ENCODE results near the gene ARHGAP18. TPM values are rescaled to one million over a fixed set of nuclear protein-coding genes. Genes with fewer than 3 reads are reported as not detected.

Gene ARHGAP18
- total and polyA plus RNA-seq, 4 experiments from 2014 or later: 2.3 to 4.6 (median 4.0) TPM

GRCh38 chr6:129730477-129731165 lies 20.6 kb upstream of the ARHGAP18 start:
- Mint-ChIP-seq H3K4me1 (peaks cover 6 to 11% (median 9%) of the 10 kb centered on the region in 4 donors), H3K27ac (peak overlapping the region in 4 of 7 donors; percentile 16 to 73 (median 54)), H3K9me3 (no peaks in the 10 kb centered on the region), H3K36me3 (no peaks in the 10 kb centered on the region), H3K27me3 (no peaks in the 10 kb centered on the region), H3K4me3 (no peak overlapping the region)
- Histone ChIP-seq H3K27ac (ENCODE audit: low read depth, low read length) (no peak overlapping the region), H3K36me3 (ENCODE audit: insufficient read depth, low read length) (no peaks in the 10 kb centered on the region), H3K4me1 (ENCODE audit: insufficient read depth, low read length) (peaks cover 13% of the 10 kb centered on the region), H3K4me3 (ENCODE audit: low read length in 2 of 2) (no peak overlapping the region), H3K9me3 (ENCODE audit: control insufficient read depth in 1 of 2, low read length in 2 of 2) (no peaks in the 10 kb centered on the region), H3K27me3 (ENCODE audit: insufficient read depth, low read length) (no peaks in the 10 kb centered on the region)
- intact Hi-C loops (cut with micrococcal nuclease): loop anchor here (1.0 to 5.0 kb wide), 7 partner anchors 21 to 291 kb away; no protein-coding TSS in a partner anchor
- ChIA-PET CTCF (ENCODE audit: partially characterized antibody) (interaction anchor here (0.9 to 11.1 kb wide), 20 partner anchors 11 to 291 kb away, joined by 3 to 287 read pairs (median 6); partner anchors contain the start of gene ARHGAP18), POLR2A (ENCODE audit: partially characterized antibody) (interaction anchor here (1.0 to 3.2 kb wide), 9 partner anchors 19 to 291 kb away, joined by 3 to 24 read pairs (median 4); partner anchors contain the start of gene ARHGAP18)
- peak; percentile 38 to 61 (median 56) for DNase-seq

- Mint-ChIP-seq H3K4me1 (peaks cover 0 to 6% (median 3%) of the 10 kb centered on the region in 4 donors), H3K4me3 (no peak overlapping the region), H3K27ac (no peak overlapping the region), H3K36me3 (no peaks in the 10 kb centered on the region), H3K9me3 (no peaks in the 10 kb centered on the region), H3K27me3 (no peaks in the 10 kb centered on the region)
- POLR2A ChIA-PET (ENCODE audit: partially characterized antibody): no interaction called here
- no peak for DNase-seq
- CTCF ChIA-PET (ENCODE audit: partially characterized antibody): interaction anchor here (1.0 to 11.1 kb wide), 9 partner anchors 9 to 295 kb away, joined by 3 to 287 read pairs (median 4); partner anchors contain the start of gene ARHGAP18
- peaks cover 9% of the 10 kb centered on the region for H3K4me1 ChIP-seq (ENCODE audit: insufficient read depth, low read length)
- no peaks in the 10 kb centered on the region for H3K9me3 ChIP-seq (ENCODE audit: control insufficient read depth in 1 of 2, low read length in 2 of 2)
- no peak overlapping the region for H3K4me3 ChIP-seq (ENCODE audit: low read length in 2 of 2)
- no peaks in the 10 kb centered on the region for H3K27me3 ChIP-seq (ENCODE audit: insufficient read depth, low read length)
- no peaks in the 10 kb centered on the region for H3K36me3 ChIP-seq (ENCODE audit: insufficient read depth, low read length)
- H3K27ac ChIP-seq (ENCODE audit: low read depth, low read length): no peak overlapping the region
- intact Hi-C loops (cut with micrococcal nuclease): no loop called here
These were observed 16.7 kb upstream of the ARHGAP18 start for GRCh38 chr6:129726650-129727049.

GRCh38 chr6:129725341-129725740 lies 15.4 kb upstream of the ARHGAP18 start:
- Mint-ChIP-seq H3K36me3 (no peaks in the 10 kb centered on the region), H3K4me1 (peaks cover 0 to under 1% (median under 1%) of the 10 kb centered on the region in 4 donors), H3K9me3 (no peaks in the 10 kb centered on the region), H3K27ac (no peak overlapping the region), H3K27me3 (no peaks in the 10 kb centered on the region), H3K4me3 (no peak overlapping the region)
- ChIA-PET POLR2A (ENCODE audit: partially characterized antibody) (no interaction called here), CTCF (ENCODE audit: partially characterized antibody) (interaction anchor here (1.2 to 11.1 kb wide), 4 partner anchors 12 to 124 kb away, joined by 4 to 287 read pairs (median 68); no protein-coding TSS in a partner anchor)
- no peaks in the 10 kb centered on the region for H3K27me3 ChIP-seq (ENCODE audit: insufficient read depth, low read length)
- no peak overlapping the region for H3K27ac ChIP-seq (ENCODE audit: low read depth, low read length)
- H3K4me3 ChIP-seq (ENCODE audit: low read length in 2 of 2): no peak overlapping the region
- peaks cover 2% of the 10 kb centered on the region for H3K4me1 ChIP-seq (ENCODE audit: insufficient read depth, low read length)
- no peak for DNase-seq
- intact Hi-C loops (cut with micrococcal nuclease): no loop called here
- H3K36me3 ChIP-seq (ENCODE audit: insufficient read depth, low read length): no peaks in the 10 kb centered on the region
- no peaks in the 10 kb centered on the region for H3K9me3 ChIP-seq (ENCODE audit: control insufficient read depth in 1 of 2, low read length in 2 of 2)

- Mint-ChIP-seq H3K27ac (no peak overlapping the region), H3K4me1 (no peaks in the 10 kb centered on the region), H3K4me3 (no peak overlapping the region), H3K27me3 (no peaks in the 10 kb centered on the region), H3K9me3 (no peaks in the 10 kb centered on the region), H3K36me3 (no peaks in the 10 kb centered on the region)
- Histone ChIP-seq H3K36me3 (ENCODE audit: insufficient read depth, low read length) (no peaks in the 10 kb centered on the region), H3K27me3 (ENCODE audit: insufficient read depth, low read length) (no peaks in the 10 kb centered on the region), H3K27ac (ENCODE audit: low read depth, low read length) (no peak overlapping the region), H3K9me3 (ENCODE audit: control insufficient read depth in 1 of 2, low read length in 2 of 2) (no peaks in the 10 kb centered on the region), H3K4me3 (ENCODE audit: low read length in 2 of 2) (no peak overlapping the region), H3K4me1 (ENCODE audit: insufficient read depth, low read length) (no peaks in the 10 kb centered on the region)
- CTCF ChIA-PET (ENCODE audit: partially characterized antibody): interaction anchor here (2.1 to 2.5 kb wide), 2 partner anchors 10 to 121 kb away, joined by 6 to 14 read pairs; no protein-coding TSS in a partner anchor
- intact Hi-C loops (cut with micrococcal nuclease): no loop called here
- DNase-seq: no peak
- POLR2A ChIA-PET (ENCODE audit: partially characterized antibody): no interaction called here
These were observed 9.7 kb upstream of the ARHGAP18 start for GRCh38 chr6:129719692-129720091.

GRCh38 chr6:129717277-129717676 lies 7.3 kb upstream of the ARHGAP18 start:
- Mint-ChIP-seq H3K4me3 (no peak overlapping the region), H3K4me1 (peaks cover 4 to 5% (median 5%) of the 10 kb centered on the region in 4 donors), H3K27ac (no peak overlapping the region), H3K36me3 (no peaks in the 10 kb centered on the region), H3K27me3 (no peaks in the 10 kb centered on the region), H3K9me3 (no peaks in the 10 kb centered on the region)
- no peaks in the 10 kb centered on the region for H3K27me3 ChIP-seq (ENCODE audit: insufficient read depth, low read length)
- H3K36me3 ChIP-seq (ENCODE audit: insufficient read depth, low read length): no peaks in the 10 kb centered on the region
- ChIA-PET POLR2A (ENCODE audit: partially characterized antibody) (no interaction called here), CTCF (ENCODE audit: partially characterized antibody) (interaction anchor here (0.5 to 1.5 kb wide), 3 partner anchors 46 to 117 kb away, joined by 3 to 4 read pairs (median 4); no protein-coding TSS in a partner anchor)
- no peak for DNase-seq
- H3K27ac ChIP-seq (ENCODE audit: low read depth, low read length): no peak overlapping the region
- H3K4me1 ChIP-seq (ENCODE audit: insufficient read depth, low read length): peaks cover 8% of the 10 kb centered on the region
- intact Hi-C loops (cut with micrococcal nuclease): no loop called here
- no peak overlapping the region for H3K4me3 ChIP-seq (ENCODE audit: low read length in 2 of 2)
- H3K9me3 ChIP-seq (ENCODE audit: control insufficient read depth in 1 of 2, low read length in 2 of 2): no peaks in the 10 kb centered on the region

- POLR2A ChIA-PET (ENCODE audit: partially characterized antibody): no interaction called here
- intact Hi-C loops (cut with micrococcal nuclease): loop anchor here (5.0 kb wide), 1 partner anchor 42 kb away; no protein-coding TSS in a partner anchor
- H3K9me3 ChIP-seq (ENCODE audit: control insufficient read depth in 1 of 2, low read length in 2 of 2): no peaks in the 10 kb centered on the region
- peaks cover 17% of the 10 kb centered on the region for H3K4me1 ChIP-seq (ENCODE audit: insufficient read depth, low read length)
- CTCF ChIA-PET (ENCODE audit: partially characterized antibody): interaction anchor here (0.8 to 4.7 kb wide), 6 partner anchors 9 to 116 kb away, joined by 3 to 28 read pairs (median 4); no protein-coding TSS in a partner anchor
- H3K27me3 ChIP-seq (ENCODE audit: insufficient read depth, low read length): no peaks in the 10 kb centered on the region
- Mint-ChIP-seq H3K27me3 (peaks cover 0 to 2% of the 10 kb centered on the region in 2 donors), H3K27ac (no peak overlapping the region), H3K36me3 (peaks cover 0 to 5% of the 10 kb centered on the region in 2 donors), H3K4me1 (peaks cover 19 to 29% (median 22%) of the 10 kb centered on the region in 4 donors), H3K4me3 (peak overlapping the region in 1 of 8 donors; percentile 11), H3K9me3 (no peaks in the 10 kb centered on the region)
- no peak overlapping the region for H3K27ac ChIP-seq (ENCODE audit: low read depth, low read length)
- no peak overlapping the region for H3K4me3 ChIP-seq (ENCODE audit: low read length in 2 of 2)
- no peaks in the 10 kb centered on the region for H3K36me3 ChIP-seq (ENCODE audit: insufficient read depth, low read length)
- DNase-seq: no peak
These were observed 3.9 kb upstream of the ARHGAP18 start for GRCh38 chr6:129713806-129714333.

- DNase-seq: no peak
- ChIA-PET CTCF (ENCODE audit: partially characterized antibody) (interaction anchor here (1.5 to 3.9 kb wide), 5 partner anchors 13 to 310 kb away, joined by 3 to 31 read pairs (median 11); no protein-coding TSS in a partner anchor), POLR2A (ENCODE audit: partially characterized antibody) (interaction anchor here (2.2 to 2.5 kb wide), 2 partner anchors 25 to 38 kb away, joined by 17 to 18 read pairs; no protein-coding TSS in a partner anchor)
- Histone ChIP-seq H3K9me3 (ENCODE audit: control insufficient read depth in 1 of 2, low read length in 2 of 2) (no peaks in the 10 kb centered on the region), H3K27ac (ENCODE audit: low read depth, low read length) (no peak overlapping the region), H3K4me1 (ENCODE audit: insufficient read depth, low read length) (peaks cover 32% of the 10 kb centered on the region), H3K36me3 (ENCODE audit: insufficient read depth, low read length) (no peaks in the 10 kb centered on the region), H3K4me3 (ENCODE audit: low read length in 2 of 2) (no peak overlapping the region), H3K27me3 (ENCODE audit: insufficient read depth, low read length) (no peaks in the 10 kb centered on the region)
- Mint-ChIP-seq H3K4me1 (peaks cover 26 to 43% (median 34%) of the 10 kb centered on the region in 4 donors), H3K36me3 (peaks cover 3 to 5% of the 10 kb centered on the region in 2 donors), H3K9me3 (no peaks in the 10 kb centered on the region), H3K27me3 (peaks cover 0 to 2% of the 10 kb centered on the region in 2 donors), H3K4me3 (peak overlapping the region in 6 of 8 donors; percentile 95 to 98 (median 98)), H3K27ac (no peak overlapping the region)
- intact Hi-C loops (cut with micrococcal nuclease): loop anchor here (5.0 kb wide), 1 partner anchor 39 kb away; no protein-coding TSS in a partner anchor
These were observed 1.3 kb upstream of the ARHGAP18 start for GRCh38 chr6:129711271-129711631.

All from CD4-positive, alpha-beta memory T cell (primary cell).